ENCODE measurements around the gene NDUFB8.

NDUFB8 gene

GRCh38 chr10:100482834-100483185, 46.9 kb downstream of the NDUFB8 start:
- TF ChIP-seq SPI1 (IDR thresholded peaks at IDR 0.05; ENCODE audit: borderline replicate concordance, low read depth) = no peak
- TF ChIP-seq CTCF (IDR thresholded peaks at IDR 0.05; ENCODE audit: insufficient read depth, low read length) = no peak
- TF ChIP-seq REST (IDR thresholded peaks at IDR 0.05; ENCODE audit: insufficient replicate concordance, low read depth) = no peak
- TF ChIP-seq GABPA (IDR thresholded peaks at IDR 0.05; ENCODE audit: low read depth) = no peak
- no peak for TF ChIP-seq POLR2AphosphoS5 (IDR thresholded peaks at IDR 0.05; ENCODE audit: low read depth)
- H3K27ac ChIP-seq (replicated peaks) = peak overlapping the region; percentile 36; the same call in 1 of the 2 replicates
- no peak for DNase-seq (ENCODE audit: low read depth in 1 of 2, low spot score in 1 of 2)
- H3K4me3 ChIP-seq (replicated peaks; ENCODE audit: insufficient read depth, low read length) = no peak overlapping the region
- no peaks in the 10 kb centered on the region for H3K27me3 ChIP-seq (ENCODE audit: insufficient read depth, poor library complexity, severe bottlenecking)

DNA sequence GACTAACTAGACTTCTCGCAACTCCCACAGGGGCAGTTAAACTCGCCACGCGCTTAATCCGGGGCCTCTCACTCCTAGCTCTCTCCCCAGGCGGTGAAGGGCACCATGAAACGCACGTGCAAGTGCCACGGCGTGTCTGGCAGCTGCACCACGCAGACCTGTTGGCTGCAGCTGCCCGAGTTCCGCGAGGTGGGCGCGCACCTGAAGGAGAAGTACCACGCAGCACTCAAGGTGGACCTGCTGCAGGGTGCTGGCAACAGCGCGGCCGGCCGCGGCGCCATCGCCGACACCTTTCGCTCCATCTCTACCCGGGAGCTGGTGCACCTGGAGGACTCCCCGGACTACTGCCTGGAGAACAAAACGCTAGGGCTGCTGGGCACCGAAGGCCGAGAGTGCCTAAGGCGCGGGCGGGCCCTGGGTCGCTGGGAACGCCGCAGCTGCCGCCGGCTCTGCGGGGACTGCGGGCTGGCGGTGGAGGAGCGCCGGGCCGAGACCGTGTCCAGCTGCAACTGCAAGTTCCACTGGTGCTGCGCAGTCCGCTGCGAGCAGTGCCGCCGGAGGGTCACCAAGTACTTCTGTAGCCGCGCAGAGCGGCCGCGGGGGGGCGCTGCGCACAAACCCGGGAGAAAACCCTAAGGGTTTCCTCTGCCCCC, 47.4 kb downstream of the NDUFB8 start:
- H3K27ac ChIP-seq (replicated peaks) = no peak overlapping the region
- DNase-seq (ENCODE audit: low read depth in 1 of 2, low spot score in 1 of 2) = peak in 1 of 2 experiments; percentile 67
- TF ChIP-seq CTCF (IDR thresholded peaks at IDR 0.05; ENCODE audit: insufficient read depth, low read length) (peak; percentile 42), POLR2AphosphoS5 (IDR thresholded peaks at IDR 0.05; ENCODE audit: low read depth) (no peak; the same call in 1 of the 2 replicates), SPI1 (IDR thresholded peaks at IDR 0.05; ENCODE audit: borderline replicate concordance, low read depth) (no peak), REST (IDR thresholded peaks at IDR 0.05; ENCODE audit: insufficient replicate concordance, low read depth) (no peak), GABPA (IDR thresholded peaks at IDR 0.05; ENCODE audit: low read depth) (no peak)
- no peaks in the 10 kb centered on the region for H3K27me3 ChIP-seq (ENCODE audit: insufficient read depth, poor library complexity, severe bottlenecking)
- H3K4me3 ChIP-seq (replicated peaks; ENCODE audit: insufficient read depth, low read length) = peak overlapping the region; percentile 15

GRCh38 chr10:100481462-100482081, 48.1 kb downstream of the NDUFB8 start:
- TF ChIP-seq POLR2AphosphoS5 (IDR thresholded peaks at IDR 0.05; ENCODE audit: low read depth) = no peak; the same call in 1 of the 2 replicates
- TF ChIP-seq GABPA (IDR thresholded peaks at IDR 0.05; ENCODE audit: low read depth) = no peak
- TF ChIP-seq REST (IDR thresholded peaks at IDR 0.05; ENCODE audit: insufficient replicate concordance, low read depth) = no peak
- no peak for TF ChIP-seq CTCF (IDR thresholded peaks at IDR 0.05; ENCODE audit: insufficient read depth, low read length)
- TF ChIP-seq SPI1 (IDR thresholded peaks at IDR 0.05; ENCODE audit: borderline replicate concordance, low read depth) = no peak
- Histone ChIP-seq H3K27ac (replicated peaks) (no peak overlapping the region), H3K27me3 (ENCODE audit: insufficient read depth, poor library complexity, severe bottlenecking) (no peaks in the 10 kb centered on the region), H3K4me3 (replicated peaks; ENCODE audit: insufficient read depth, low read length) (peak overlapping the region; percentile 9; the same call in 1 of the 2 replicates)
- DNase-seq (ENCODE audit: low read depth in 1 of 2, low spot score in 1 of 2) = peak; percentile 58 to 88

Measured in HL-60 (cell line).